GM19395 (cell line): ENCODE results near the gene CIT.
"Not testable (repeated sequence)": the region's sequence is repeated elsewhere in the genome, so short reads cannot be mapped to it uniquely, and the experiment has no call there.

Source experiments
- ATAC-seq: cut with Tn5 transposase; IDR thresholded peaks from one replicate; pipeline ENCODE4 v1.9.1; 2021; ENCODE audit warnings: mild to moderate bottlenecking, moderate library complexity; ENCODE audit not compliant: unreplicated experiment

Gene CIT

DNA sequence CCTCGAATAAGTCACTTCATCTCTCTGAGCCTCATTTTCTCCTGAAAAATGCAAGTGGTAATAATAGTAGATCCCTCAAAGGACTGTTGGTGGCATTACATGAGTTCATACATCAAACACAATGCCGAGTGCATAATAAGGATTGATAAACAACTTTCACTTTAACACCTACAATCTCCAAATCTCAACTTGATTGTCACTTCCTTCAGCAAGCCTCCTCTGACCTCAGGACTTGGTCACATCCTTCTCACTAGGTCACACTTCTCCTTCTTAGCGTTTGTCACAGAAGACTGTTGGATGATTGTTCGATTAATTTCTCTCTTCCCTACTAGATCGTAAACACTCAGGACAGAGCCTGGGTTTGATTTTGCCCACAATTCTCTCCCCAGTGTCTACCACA, 217.0 kb downstream of the CIT start:
- no peak for ATAC-seq

- ATAC-seq, result no peak
Measured at GRCh38 chr12:119659289-119659897, 217.7 kb downstream of the CIT start.

DNA sequence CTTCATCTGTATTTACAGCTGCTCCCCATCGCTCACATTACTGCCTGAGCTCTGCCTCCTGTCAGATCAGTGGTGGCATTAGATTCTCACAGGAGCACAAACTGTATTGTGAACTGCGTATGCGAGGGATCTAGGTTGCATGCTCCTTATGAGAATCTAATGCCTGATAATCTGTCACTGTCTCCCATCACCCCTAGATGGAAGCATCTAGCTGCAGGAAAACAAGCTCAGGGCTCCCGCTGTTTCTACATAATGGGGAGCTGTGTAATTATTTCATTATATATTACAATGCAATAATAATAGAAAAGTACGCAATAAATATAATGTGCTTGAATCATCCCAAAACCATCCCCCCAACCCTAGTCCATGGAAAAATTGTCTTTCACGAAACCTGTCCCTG, 219.0 kb downstream of the CIT start:
- not testable (repeated sequence) for ATAC-seq

DNA sequence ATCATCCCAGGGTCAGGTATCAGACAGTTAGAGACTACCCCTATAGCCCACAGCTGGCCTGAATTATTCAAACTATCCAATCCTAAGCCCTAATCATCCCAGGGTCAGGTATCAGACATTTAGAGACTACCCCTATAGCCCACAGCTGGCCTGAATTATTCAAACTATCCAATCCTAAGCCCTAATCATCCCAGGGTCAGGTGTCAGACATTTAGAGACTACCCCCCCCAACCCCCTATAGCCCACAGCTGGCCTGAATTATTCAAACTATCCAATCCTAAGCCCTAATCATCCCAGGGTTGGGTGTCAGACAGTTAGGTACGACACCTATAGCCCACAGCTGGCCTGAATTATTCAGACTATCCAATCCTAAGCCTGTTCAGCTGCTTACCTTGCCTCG, 220.1 kb downstream of the CIT start:
- ATAC-seq, result not testable (repeated sequence)

- ATAC-seq, result no peak
Measured at GRCh38 chr12:119652665-119653064, 224.5 kb downstream of the CIT start.

DNA sequence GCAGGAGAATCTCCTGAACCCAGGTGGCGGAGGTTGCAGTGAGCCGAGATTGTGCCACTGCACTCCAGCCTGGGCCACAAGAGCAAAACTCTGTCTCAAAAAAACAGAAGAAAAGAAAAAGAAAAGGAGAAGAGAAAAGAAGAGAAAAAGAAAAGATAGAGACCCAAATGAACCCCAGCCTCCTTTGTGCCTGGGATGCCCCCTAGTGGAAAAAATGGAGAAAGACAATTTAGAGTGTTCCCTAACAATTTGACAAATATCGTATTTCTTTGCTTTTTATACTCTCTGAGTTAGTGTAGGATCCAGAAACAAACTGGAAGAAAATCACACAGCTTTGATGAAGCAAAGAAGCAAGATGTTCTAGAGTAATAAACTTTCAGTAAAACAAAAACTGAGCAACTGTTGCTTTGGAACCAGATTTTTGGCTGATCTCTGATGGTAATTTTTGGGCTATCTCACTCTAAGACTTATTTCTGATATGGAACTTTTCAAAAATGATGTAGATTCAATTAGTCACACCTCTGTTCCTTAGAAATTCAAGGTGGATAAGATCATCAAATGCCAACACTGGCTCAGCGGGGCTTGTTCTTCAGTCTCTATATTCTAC, 227.8 kb downstream of the CIT start:
- no peak for ATAC-seq

GRCh38 chr12:119645535-119646059, 231.5 kb downstream of the CIT start:
- no peak for ATAC-seq

GRCh38 chr12:119644930-119645329, 232.2 kb downstream of the CIT start:
- no peak for ATAC-seq

- no peak for ATAC-seq
Measured at GRCh38 chr12:119642986-119643385, 234.1 kb downstream of the CIT start.
